ENCODE measurements around the gene MAP4K3.

DNA sequence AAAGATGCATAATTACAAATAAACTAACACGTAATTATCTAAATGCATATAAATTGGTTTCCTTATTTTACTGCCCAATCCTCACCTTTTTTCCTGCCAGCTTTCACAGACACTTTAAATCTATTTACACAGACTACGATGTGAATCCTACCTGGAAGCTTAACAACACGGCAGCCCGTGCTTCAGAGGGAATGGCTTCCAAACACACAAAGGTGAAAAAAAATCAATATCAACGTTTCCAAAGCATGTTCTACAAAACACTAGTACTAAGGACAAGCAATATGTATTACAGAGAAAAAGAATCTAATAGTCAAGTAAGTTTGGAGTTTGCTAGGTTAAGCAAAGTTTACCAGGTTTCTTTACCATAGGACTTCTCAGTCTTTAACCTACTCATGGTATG lies 4.4 kb downstream of the MAP4K3 start:
- TF ChIP-seq, protein P1, sequence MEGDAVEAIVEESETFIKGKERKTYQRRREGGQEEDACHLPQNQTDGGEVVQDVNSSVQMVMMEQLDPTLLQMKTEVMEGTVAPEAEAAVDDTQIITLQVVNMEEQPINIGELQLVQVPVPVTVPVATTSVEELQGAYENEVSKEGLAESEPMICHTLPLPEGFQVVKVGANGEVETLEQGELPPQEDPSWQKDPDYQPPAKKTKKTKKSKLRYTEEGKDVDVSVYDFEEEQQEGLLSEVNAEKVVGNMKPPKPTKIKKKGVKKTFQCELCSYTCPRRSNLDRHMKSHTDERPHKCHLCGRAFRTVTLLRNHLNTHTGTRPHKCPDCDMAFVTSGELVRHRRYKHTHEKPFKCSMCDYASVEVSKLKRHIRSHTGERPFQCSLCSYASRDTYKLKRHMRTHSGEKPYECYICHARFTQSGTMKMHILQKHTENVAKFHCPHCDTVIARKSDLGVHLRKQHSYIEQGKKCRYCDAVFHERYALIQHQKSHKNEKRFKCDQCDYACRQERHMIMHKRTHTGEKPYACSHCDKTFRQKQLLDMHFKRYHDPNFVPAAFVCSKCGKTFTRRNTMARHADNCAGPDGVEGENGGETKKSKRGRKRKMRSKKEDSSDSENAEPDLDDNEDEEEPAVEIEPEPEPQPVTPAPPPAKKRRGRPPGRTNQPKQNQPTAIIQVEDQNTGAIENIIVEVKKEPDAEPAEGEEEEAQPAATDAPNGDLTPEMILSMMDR (IDR thresholded peaks at IDR 0.05; ENCODE audit: insufficient read depth, low read length) = no peak
- TF ChIP-seq POLR2AphosphoS5 (IDR thresholded peaks at IDR 0.05; ENCODE audit: low read depth) = no peak

Data from HL-60 (cell line).